Activated B cell treated with CpG ODN at 0.5 μM for 24 hours (primary cell): Measurements from ENCODE around the gene THSD1. TPM values are rescaled to one million over a fixed set of nuclear protein-coding genes. Genes with fewer than 3 reads are reported as not detected.

Experiments used
- ATAC-seq: fragments of 200-7000 bp; cut with Tn5 transposase; one replicate; pipeline ENCODE4 v1.10.0; 2021; ENCODE audit warnings: low read depth, mild to moderate bottlenecking, moderate library complexity
- CTCF ChIA-PET: fragments of 350-600 bp; sonication (Branson Sonifier 250); formaldehyde crosslinking; loops from one replicate; lab custom pipeline; 2021; ENCODE audit warnings: antibody characterized with exemption; lab: Charles Lee
- POLR2A ChIA-PET: fragments of 350-600 bp; sonication (Branson Sonifier 250); formaldehyde crosslinking; loops from one replicate; lab custom pipeline; 2021; ENCODE audit warnings: antibody characterized with exemption; lab: Charles Lee
- DNase-seq: peaks from one replicate; pipeline ENCODE4 v3.0.0; 2022
- H3K27ac Mint-ChIP-seq: one replicate; pipeline ENCODE4 v1.8.0; 2020; ENCODE audit warnings: mixed read lengths
- H3K27me3 Mint-ChIP-seq: one replicate; pipeline ENCODE4 v1.8.0; 2021; ENCODE audit warnings: mixed read lengths
- H3K36me3 Mint-ChIP-seq: one replicate; pipeline ENCODE4 v1.8.0; 2021; ENCODE audit warnings: low read depth, mixed read lengths
- H3K4me1 Mint-ChIP-seq: one replicate; pipeline ENCODE4 v1.8.0; 2021; ENCODE audit warnings: mixed read lengths
- H3K4me3 Mint-ChIP-seq: one replicate; pipeline ENCODE4 v1.8.0; 2020; ENCODE audit warnings: mild to moderate bottlenecking, mixed read lengths
- H3K9me3 Mint-ChIP-seq: one replicate; pipeline ENCODE4 v1.8.0; 2020; ENCODE audit warnings: mixed read lengths
- CTCF ChIP-seq: fragments of 200-600 bp; IDR thresholded peaks from one replicate; pipeline ENCODE4 v1.8.0; 2022; ENCODE audit warnings: antibody characterized with exemption, mild to moderate bottlenecking
- intact Hi-C: fragments of 100-400 bp; cut with micrococcal nuclease; formaldehyde crosslinking; loops from one replicate; pipeline ENCODE4 v1.15.1; 2024
- total RNA-seq: library from RNA; stranded (reverse); gene quantifications from 2 replicates; pipeline ENCODE4 v1.2.3, GENCODE V29; 2022

The THSD1 gene
- total RNA-seq, 1 donor from 2014 or later = 0.31 TPM

GRCh38 chr13:52449331-52450011 is 43.5 kb upstream of the THSD1 start:
- POLR2A ChIA-PET = interaction anchor here (0.7 to 2.3 kb wide), 6 partner anchors 12 to 290 kb away, joined by 3 to 31 read pairs (median 6); partner anchors contain the start of genes NEK3 and SUGT1
- intact Hi-C loops = loop anchor here (1.0 to 5.0 kb wide), 12 partner anchors 45 to 647 kb away; partner anchors contain the start of genes ALG11, DHRS12, NEK5 and SUGT1
- DNase-seq (no peak), ATAC-seq (no peak)
- no peaks in the 10 kb centered on the region for H3K27me3 Mint-ChIP-seq
- CTCF ChIA-PET = interaction anchor here (1.3 to 2.6 kb wide), 8 partner anchors 8 to 203 kb away, joined by 3 to 19 read pairs (median 8); partner anchors contain the start of gene SUGT1
- H3K27ac Mint-ChIP-seq = peak overlapping the region; percentile 93
- H3K9me3 Mint-ChIP-seq = no peaks in the 10 kb centered on the region
- peaks cover 35% of the 10 kb centered on the region for H3K4me1 Mint-ChIP-seq
- TF ChIP-seq CTCF = no peak
- H3K4me3 Mint-ChIP-seq = peak overlapping the region; percentile 97
- H3K36me3 Mint-ChIP-seq = peaks cover 14% of the 10 kb centered on the region

DNA sequence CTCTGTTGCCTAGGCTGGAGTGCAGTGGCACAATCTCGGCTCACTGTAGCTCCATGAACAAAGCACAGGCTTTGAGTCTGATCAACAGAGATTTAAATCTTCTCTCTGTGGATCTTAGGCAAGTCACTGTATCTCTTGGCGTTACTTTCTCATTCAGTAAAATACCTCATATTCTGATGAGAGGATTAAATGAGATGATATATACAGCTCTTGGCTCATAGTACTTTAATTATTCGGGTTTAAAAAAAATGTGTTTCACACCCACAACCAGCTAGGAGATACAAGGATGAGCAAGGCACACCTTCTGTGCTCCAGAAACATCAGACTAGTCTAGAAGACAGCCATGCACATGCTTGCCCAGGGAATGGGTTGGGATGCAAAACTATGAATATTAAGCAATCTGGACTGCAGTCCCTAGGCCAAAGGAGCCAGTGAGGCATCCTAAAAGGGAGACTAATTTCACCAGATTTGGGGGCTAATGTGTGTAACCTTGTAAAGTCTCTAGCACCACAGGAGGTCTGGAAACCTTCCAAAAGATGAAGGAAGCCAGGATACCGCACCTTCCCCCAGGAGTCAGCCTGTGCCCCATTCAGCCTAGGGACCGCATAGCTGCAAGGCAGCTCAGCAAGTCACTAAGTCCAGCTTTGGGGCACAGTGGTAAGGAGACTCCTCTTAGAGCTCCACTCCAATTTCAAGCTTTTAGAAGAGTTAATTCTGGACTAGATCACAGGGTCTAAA is 42.0 kb upstream of the THSD1 start:
- ChIA-PET POLR2A (no interaction called here), CTCF (interaction anchor here (1.2 kb wide), 1 partner anchor 205 kb away, joined by 3 read pairs; the partner anchor contains the start of gene SUGT1)

DNA sequence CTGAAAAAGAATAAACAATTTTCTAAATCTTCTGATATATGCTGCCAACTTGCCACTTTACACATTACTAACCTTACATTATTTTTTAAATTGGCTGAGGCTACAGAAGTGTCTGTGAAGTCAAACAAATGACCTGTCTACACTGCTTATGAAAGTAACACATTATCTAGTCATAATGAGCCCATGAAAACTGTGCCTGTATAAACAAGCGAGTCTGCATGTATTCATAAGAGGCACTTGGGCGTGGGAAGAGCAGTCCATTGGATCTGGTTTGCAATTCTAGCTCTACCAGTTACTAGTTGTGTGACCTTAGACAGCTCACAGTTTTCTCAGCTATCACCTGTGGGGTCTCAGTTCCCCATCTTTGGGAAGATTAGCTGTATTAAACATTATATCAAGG is 41.4 kb upstream of the THSD1 start:
- no peak overlapping the region for H3K4me3 Mint-ChIP-seq
- ChIA-PET POLR2A (no interaction called here), CTCF (interaction anchor here (1.2 kb wide), 1 partner anchor 206 kb away, joined by 3 read pairs; the partner anchor contains the start of gene SUGT1)
- H3K4me1 Mint-ChIP-seq = peaks cover 29% of the 10 kb centered on the region
- no peaks in the 10 kb centered on the region for H3K27me3 Mint-ChIP-seq
- ATAC-seq (no peak), DNase-seq (no peak)
- H3K36me3 Mint-ChIP-seq = peaks cover 19% of the 10 kb centered on the region
- TF ChIP-seq CTCF = no peak
- no peaks in the 10 kb centered on the region for H3K9me3 Mint-ChIP-seq
- H3K27ac Mint-ChIP-seq = no peak overlapping the region
- intact Hi-C loops = no loop called here

More for the DNA sequence above, 42.0 kb upstream of the THSD1 start:
- peaks cover 16% of the 10 kb centered on the region for H3K36me3 Mint-ChIP-seq
- H3K4me1 Mint-ChIP-seq = peaks cover 29% of the 10 kb centered on the region
- H3K9me3 Mint-ChIP-seq = no peaks in the 10 kb centered on the region
- ATAC-seq (no peak), DNase-seq (no peak)
- peak overlapping the region; percentile 44 for H3K4me3 Mint-ChIP-seq
- no peak overlapping the region for H3K27ac Mint-ChIP-seq
- no peaks in the 10 kb centered on the region for H3K27me3 Mint-ChIP-seq
- intact Hi-C loops = no loop called here
- no peak for TF ChIP-seq CTCF

- Mint-ChIP-seq H3K4me3 (no peak overlapping the region), H3K36me3 (peaks cover 25% of the 10 kb centered on the region), H3K27me3 (no peaks in the 10 kb centered on the region), H3K4me1 (peaks cover 29% of the 10 kb centered on the region), H3K27ac (no peak overlapping the region), H3K9me3 (no peaks in the 10 kb centered on the region)
- POLR2A ChIA-PET = no interaction called here
- DNase-seq (no peak), ATAC-seq (no peak)
- TF ChIP-seq CTCF = no peak
- intact Hi-C loops = no loop called here
- CTCF ChIA-PET = no interaction called here
These were observed 40.3 kb upstream of the THSD1 start for GRCh38 chr13:52446265-52446664.

- Mint-ChIP-seq H3K4me1 (peaks cover 3% of the 10 kb centered on the region), H3K27ac (no peak overlapping the region), H3K4me3 (no peak overlapping the region), H3K36me3 (peaks cover 79% of the 10 kb centered on the region), H3K27me3 (no peaks in the 10 kb centered on the region), H3K9me3 (no peaks in the 10 kb centered on the region)
- ChIA-PET POLR2A (no interaction called here), CTCF (no interaction called here)
- no peak for TF ChIP-seq CTCF
- intact Hi-C loops = no loop called here
- ATAC-seq = no peak
- DNase-seq = no peak
These were observed 26.5 kb upstream of the THSD1 start for GRCh38 chr13:52432456-52432855.
